Body of pancreas (tissue), 4 donors: Measurements from ENCODE around the gene SLC10A6. TPM values are rescaled to one million over a fixed set of nuclear protein-coding genes. Genes with fewer than 3 reads are reported as not detected.

Experiments used
- ATAC-seq: fragments of 150-250 bp; one replicate; pipeline ENCODE4 v1.9.1; 2016
- DNase-seq, 4 donors: peaks; one replicate each; pipeline ENCODE4 v3.0.0-alpha.2; 2019
- H3K27ac ChIP-seq, 4 donors: fragments of 200-600 bp; sonication (generic); 1 replicate in 3 of 4; 2 replicates in 1 of 4; pipeline versions ENCODE4 v1.5.1 to v1.6.1; 2016 to 2019; ENCODE audit warnings: mild to moderate bottlenecking in 1 of 4, mixed read lengths in 1 of 4, moderate library complexity in 1 of 4
- H3K27me3 ChIP-seq, 2 donors: fragments of 200-600 bp; sonication (generic); one replicate each; pipeline ENCODE4 v1.6.0; 2016; ENCODE audit warnings: mild to moderate bottlenecking in 1 of 2
- H3K36me3 ChIP-seq, 2 donors: fragments of 200-600 bp; sonication (generic); replicated peaks in 1 of 2; 2 replicates each; pipeline ENCODE4 v1.5.1; 2016; ENCODE audit warnings: low read depth in 2 of 2; ENCODE audit not compliant: insufficient read depth in 1 of 2
- H3K4me1 ChIP-seq: fragments of 200-600 bp; sonication (generic); one replicate; pipeline ENCODE4 v1.6.0; 2016
- H3K4me3 ChIP-seq, 2 donors: fragments of 200-600 bp; sonication (generic); 1 replicate in 1 of 2; 2 replicates in 1 of 2; pipeline ENCODE4 v1.5.1; 2016 to 2019
- H3K9me3 ChIP-seq, 3 donors: fragments of 200-600 bp; sonication (generic); 1 replicate in 2 of 3; 2 replicates in 1 of 3; pipeline ENCODE4 v1.5.1; 2016
- POLR2A ChIP-seq, 3 donors: fragments of 450-650 bp; IDR thresholded peaks; one replicate each; pipeline ENCODE4 v1.6.1; 2016; ENCODE audit warnings: antibody characterized with exemption in 3 of 3, mild to moderate bottlenecking in 2 of 3
- WGBS, 2 donors: methylation state at CpG; one replicate each; pipeline ENCODE4 v1.1.5; 2017; 5-methylcytosine and 5-hydroxymethylcytosine counted together
- intact Hi-C: fragments of 100-400 bp; cut with DNase I; formaldehyde crosslinking; loops from one replicate; pipeline ENCODE4 v1.15.1; 2023
- total RNA-seq, 2 donors: library from RNA; depleted of rRNA; stranded (reverse); fragments of >200 nt; gene quantifications; one replicate each; pipeline ENCODE4 v1.1.0, GENCODE V29; 2016
- TF ChIP-seq, protein P1 (sequence below), 7 experiments: fragments of 450-650 bp in 4 of 7; fragments of 200-600 bp in 3 of 7; sonication (generic) in 3 of 7; IDR thresholded peaks; one replicate each; pipeline ENCODE4 v1.5.1; 2016 to 2019; ENCODE audit warnings: antibody characterized with exemption in 7 of 7

SLC10A6 gene
- total RNA-seq, 2 donors from 2014 or later, result 0.66 to 2.3 TPM

DNA sequence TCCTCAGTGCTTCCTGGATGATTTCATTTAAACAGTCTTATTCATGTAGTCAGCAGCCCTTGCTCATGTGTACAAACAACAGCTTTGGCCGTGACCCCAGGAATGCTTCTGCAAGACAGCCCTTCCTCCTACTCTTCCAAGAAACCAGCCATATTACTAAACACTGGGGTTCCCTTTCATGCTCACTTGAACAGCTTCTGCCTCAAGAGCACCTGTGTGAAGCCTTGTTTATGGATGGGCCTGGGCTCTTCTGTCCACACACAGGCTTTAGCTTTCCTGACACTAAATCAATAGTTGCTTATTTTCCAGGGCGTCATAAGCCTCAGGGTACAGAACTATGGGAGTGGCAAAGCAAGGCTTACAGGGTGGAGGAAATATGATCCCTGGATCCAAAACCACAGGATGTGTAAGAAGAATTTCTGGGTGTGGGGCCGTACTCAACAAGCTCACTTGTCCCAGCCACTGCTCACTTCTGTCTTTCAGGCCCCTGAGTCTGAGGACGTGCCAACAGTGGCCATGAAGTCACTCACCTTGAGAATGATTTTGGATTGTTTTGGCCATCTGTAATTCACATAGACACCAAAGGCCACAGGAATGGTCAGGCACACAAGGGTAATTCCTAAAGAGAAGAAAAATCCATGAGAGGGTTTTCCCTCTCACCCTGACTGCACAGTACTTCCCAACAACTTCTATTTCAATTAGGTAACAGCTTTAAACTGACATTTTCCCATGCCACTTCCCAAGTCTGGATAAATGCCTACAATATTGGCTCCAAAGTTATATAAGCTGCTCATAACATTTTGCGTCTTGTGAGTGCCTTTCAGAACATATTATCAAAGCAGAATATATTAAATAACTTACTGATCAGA, 17.7 kb downstream of the SLC10A6 start:
- Histone ChIP-seq H3K27ac (peak overlapping the region in 1 of 4 donors; percentile 30), H3K4me1 (no peaks in the 10 kb centered on the region), H3K36me3 (no peaks in the 10 kb centered on the region), H3K4me3 (no peak overlapping the region), H3K27me3 (no peaks in the 10 kb centered on the region), H3K9me3 (no peaks in the 10 kb centered on the region)
- intact Hi-C loops, result no loop called here
- 57 to 88% methylated on average over 5 of the region's 5 CpGs for WGBS, 2 donors
- DNase-seq, result peak in 2 of 4 donors; percentile 14 to 22
- peak; percentile 40 for ATAC-seq
- TF ChIP-seq, protein P1, sequence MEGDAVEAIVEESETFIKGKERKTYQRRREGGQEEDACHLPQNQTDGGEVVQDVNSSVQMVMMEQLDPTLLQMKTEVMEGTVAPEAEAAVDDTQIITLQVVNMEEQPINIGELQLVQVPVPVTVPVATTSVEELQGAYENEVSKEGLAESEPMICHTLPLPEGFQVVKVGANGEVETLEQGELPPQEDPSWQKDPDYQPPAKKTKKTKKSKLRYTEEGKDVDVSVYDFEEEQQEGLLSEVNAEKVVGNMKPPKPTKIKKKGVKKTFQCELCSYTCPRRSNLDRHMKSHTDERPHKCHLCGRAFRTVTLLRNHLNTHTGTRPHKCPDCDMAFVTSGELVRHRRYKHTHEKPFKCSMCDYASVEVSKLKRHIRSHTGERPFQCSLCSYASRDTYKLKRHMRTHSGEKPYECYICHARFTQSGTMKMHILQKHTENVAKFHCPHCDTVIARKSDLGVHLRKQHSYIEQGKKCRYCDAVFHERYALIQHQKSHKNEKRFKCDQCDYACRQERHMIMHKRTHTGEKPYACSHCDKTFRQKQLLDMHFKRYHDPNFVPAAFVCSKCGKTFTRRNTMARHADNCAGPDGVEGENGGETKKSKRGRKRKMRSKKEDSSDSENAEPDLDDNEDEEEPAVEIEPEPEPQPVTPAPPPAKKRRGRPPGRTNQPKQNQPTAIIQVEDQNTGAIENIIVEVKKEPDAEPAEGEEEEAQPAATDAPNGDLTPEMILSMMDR (IDR thresholded peaks at IDR 0.05), result no peak
- no peak for TF ChIP-seq POLR2A (IDR thresholded peaks at IDR 0.05)

DNA sequence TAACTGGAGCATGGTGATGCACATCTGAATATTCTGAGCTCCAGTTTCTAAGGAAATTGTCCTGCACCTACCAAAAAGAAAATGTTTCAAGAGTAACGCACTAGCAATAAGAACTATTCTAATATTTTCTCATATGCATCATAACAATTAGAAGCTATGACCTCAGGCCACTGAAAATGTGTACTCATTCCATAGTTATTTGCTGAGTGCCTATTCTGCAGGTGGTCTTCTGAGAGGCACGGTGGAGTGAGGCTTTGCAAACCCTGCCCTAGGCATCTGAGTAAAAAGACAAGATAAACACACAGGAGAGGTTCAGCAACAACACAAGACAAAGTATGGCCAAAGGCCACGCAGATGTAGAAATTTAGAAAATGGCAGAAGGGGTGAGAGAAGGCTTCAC, 23.7 kb downstream of the SLC10A6 start:
- DNase-seq (no peak), ATAC-seq (no peak)
- no peaks in the 10 kb centered on the region for H3K36me3 ChIP-seq
- intact Hi-C loops, result no loop called here
- H3K9me3 ChIP-seq, result no peaks in the 10 kb centered on the region
- no peak overlapping the region for H3K4me3 ChIP-seq
- 73 to 75% methylated on average over 3 of the region's 3 CpGs for WGBS, 2 donors
- no peak overlapping the region for H3K27ac ChIP-seq
- no peaks in the 10 kb centered on the region for H3K27me3 ChIP-seq
- no peaks in the 10 kb centered on the region for H3K4me1 ChIP-seq
- TF ChIP-seq POLR2A (IDR thresholded peaks at IDR 0.05), result no peak
- TF ChIP-seq, protein P1 (IDR thresholded peaks at IDR 0.05), result no peak

DNA sequence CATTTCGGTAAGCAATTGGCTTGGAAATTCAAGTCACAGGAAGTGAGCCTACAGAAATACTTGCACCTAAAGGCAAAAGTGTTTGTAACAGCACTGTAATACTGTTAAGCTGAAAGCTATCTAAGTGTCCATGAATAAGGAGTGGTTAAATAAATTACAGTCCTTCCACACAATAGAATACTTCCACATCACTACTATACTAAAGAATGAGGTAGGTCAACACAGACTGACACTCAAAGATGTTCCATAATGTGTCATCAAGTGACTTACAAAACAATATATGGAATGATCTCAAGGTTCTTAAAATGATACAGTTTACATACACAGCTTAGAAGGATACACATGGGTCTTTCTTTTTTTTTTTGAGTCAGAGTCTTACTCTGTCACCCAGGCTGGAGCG, 27.0 kb downstream of the SLC10A6 start:
- ATAC-seq (no peak), DNase-seq (no peak)
- intact Hi-C loops, result no loop called here
- Histone ChIP-seq H3K4me3 (no peak overlapping the region), H3K27ac (no peak overlapping the region), H3K36me3 (no peaks in the 10 kb centered on the region), H3K9me3 (no peaks in the 10 kb centered on the region), H3K27me3 (no peaks in the 10 kb centered on the region), H3K4me1 (no peaks in the 10 kb centered on the region)
- 94 to 96% methylated on average over 2 of the region's 2 CpGs for WGBS, 2 donors
- TF ChIP-seq, protein P1 (IDR thresholded peaks at IDR 0.05), result no peak
- no peak for TF ChIP-seq POLR2A (IDR thresholded peaks at IDR 0.05)

DNA sequence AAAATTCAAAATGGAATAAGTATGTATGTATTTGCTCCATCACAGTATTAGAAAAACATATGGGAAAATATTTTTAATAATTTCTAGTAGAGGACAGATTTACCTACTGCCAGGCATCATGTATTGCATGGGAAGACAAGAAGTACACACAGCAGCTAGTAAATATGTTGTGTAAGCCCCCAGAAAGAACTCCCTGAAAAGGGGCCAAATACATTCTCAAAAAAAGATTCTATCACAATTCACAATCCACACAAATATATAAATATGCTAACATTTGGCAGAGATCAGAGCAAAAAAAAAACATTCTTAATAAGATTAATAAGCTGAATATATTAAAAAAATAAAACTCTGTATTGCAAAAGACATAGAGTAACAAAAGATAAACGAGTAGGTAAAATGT, 28.0 kb downstream of the SLC10A6 start:
- Histone ChIP-seq H3K27ac (no peak overlapping the region), H3K36me3 (no peaks in the 10 kb centered on the region), H3K4me3 (no peak overlapping the region), H3K27me3 (no peaks in the 10 kb centered on the region), H3K4me1 (no peaks in the 10 kb centered on the region), H3K9me3 (no peaks in the 10 kb centered on the region)
- DNase-seq (no peak), ATAC-seq (no peak)
- intact Hi-C loops, result no loop called here
- TF ChIP-seq, protein P1 (IDR thresholded peaks at IDR 0.05), result no peak
- no peak for TF ChIP-seq POLR2A (IDR thresholded peaks at IDR 0.05)
- 8 to 40% methylated on average over 1 of the region's 1 CpG for WGBS, 2 donors

DNA sequence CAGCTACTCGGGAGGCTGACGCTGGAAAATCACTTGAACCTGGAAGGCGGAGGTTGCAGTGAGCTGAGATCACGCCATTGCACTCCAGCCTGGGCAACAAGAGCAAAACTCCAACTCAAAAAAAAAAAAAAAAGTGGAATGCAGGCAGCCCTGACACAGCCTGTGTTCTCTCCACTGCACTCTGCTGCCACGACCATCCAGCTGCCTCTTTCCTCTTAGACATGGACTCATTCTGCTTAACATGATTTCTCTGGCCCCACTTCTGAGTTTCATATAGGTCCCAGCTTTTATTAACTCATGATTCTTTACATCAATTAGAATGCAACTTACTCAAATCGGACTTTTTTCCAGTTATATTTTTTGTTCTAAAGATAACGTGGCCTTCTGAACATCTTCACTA, 29.6 kb downstream of the SLC10A6 start:
- 91 to 93% methylated on average over 7 of the region's 7 CpGs for WGBS, 2 donors
- Histone ChIP-seq H3K27me3 (no peaks in the 10 kb centered on the region), H3K27ac (no peak overlapping the region), H3K9me3 (peaks cover 0 to 8% (median 0%) of the 10 kb centered on the region in 3 donors), H3K4me1 (no peaks in the 10 kb centered on the region), H3K4me3 (no peak overlapping the region), H3K36me3 (no peaks in the 10 kb centered on the region)
- ATAC-seq (no peak), DNase-seq (no peak)
- TF ChIP-seq POLR2A (IDR thresholded peaks at IDR 0.05), result no peak
- TF ChIP-seq, protein P1 (IDR thresholded peaks at IDR 0.05), result no peak
- intact Hi-C loops, result no loop called here
